HepG2 (cell line): ENCODE results near the gene MCAT. TPM values are rescaled to one million over a fixed set of nuclear protein-coding genes. Genes with fewer than 3 reads are reported as not detected.
A peak's percentile ranks its signal among the peaks of the same experiment; 100 is the strongest.

Source experiments
- ARID2 ChIP-seq: sonication (generic); formaldehyde crosslinking; IDR thresholded peaks from 2 replicates; pipeline ENCODE4 v1.8.1; 2022; ENCODE audit warnings: mild to moderate bottlenecking, missing genetic modification reagents, borderline replicate concordance
- CBX5 ChIP-seq: sonication (generic); formaldehyde crosslinking; IDR thresholded peaks from 2 replicates; pipeline ENCODE4 v1.4.0; 2020; ENCODE audit warnings: missing genetic modification reagents, borderline replicate concordance
- GTF2F1 ChIP-seq: fragments of 150-350 bp; IDR thresholded peaks from 2 replicates; pipeline ENCODE4 v1.6.1; 2014; ENCODE audit warnings: low read length
- HIVEP1 ChIP-seq: sonication (generic); formaldehyde crosslinking; IDR thresholded peaks from 2 replicates; pipeline ENCODE4 v1.4.0; 2020; ENCODE audit warnings: mild to moderate bottlenecking, missing genetic modification reagents
- HOXA3 ChIP-seq: sonication (generic); formaldehyde crosslinking; IDR thresholded peaks from 2 replicates; pipeline ENCODE4 v1.5.0; 2020; ENCODE audit warnings: missing genetic modification reagents
- KLF9 ChIP-seq: IDR thresholded peaks from 2 replicates; pipeline ENCODE4 v1.6.1; 2016; ENCODE audit warnings: low read depth
- NBN ChIP-seq: fragments of 450-650 bp; conservative IDR thresholded peaks from 2 replicates; pipeline ENCODE4 v1.6.1; 2017
- RXRA ChIP-seq: sonication (generic); formaldehyde crosslinking; IDR thresholded peaks from 2 replicates; pipeline ENCODE4 v1.5.1; 2020; ENCODE audit warnings: missing genetic modification reagents
- SALL2 ChIP-seq: sonication (generic); formaldehyde crosslinking; IDR thresholded peaks from 2 replicates; pipeline ENCODE4 v1.8.1; 2023; ENCODE audit warnings: mild to moderate bottlenecking, missing genetic modification reagents, inconsistent platforms
- TFE3 ChIP-seq: IDR thresholded peaks from 2 replicates; pipeline ENCODE4 v1.6.1; 2016
- TRIM24 ChIP-seq: sonication (generic); formaldehyde crosslinking; IDR thresholded peaks from 2 replicates; pipeline ENCODE4 v1.8.0; 2022; ENCODE audit warnings: mild to moderate bottlenecking, missing genetic modification reagents
- XRCC5 ChIP-seq: fragments of 200-400 bp; formaldehyde crosslinking; optimal IDR thresholded peaks from 2 replicates; pipeline ENCODE3; 2017; ENCODE audit warnings: mild to moderate bottlenecking, low read length
- ZBTB26 ChIP-seq: IDR thresholded peaks from 2 replicates; pipeline ENCODE4 v1.6.1; 2016; ENCODE audit warnings: missing compliant biosample characterization, missing genetic modification reagents, borderline replicate concordance
- ZNF343 ChIP-seq: sonication (generic); formaldehyde crosslinking; IDR thresholded peaks from 2 replicates; pipeline ENCODE4 v1.4.0; 2020; ENCODE audit warnings: mild to moderate bottlenecking, missing genetic modification reagents
- ZNF577 ChIP-seq: sonication (generic); formaldehyde crosslinking; IDR thresholded peaks from 2 replicates; pipeline ENCODE4 v1.4.0; 2020; ENCODE audit warnings: mild to moderate bottlenecking, low read depth, missing genetic modification reagents, borderline replicate concordance
- ZNF639 ChIP-seq: conservative IDR thresholded peaks from 2 replicates; pipeline ENCODE4 v1.6.1; 2018; ENCODE audit warnings: missing genetic modification reagents
- ZNF788 ChIP-seq: sonication (generic); formaldehyde crosslinking; IDR thresholded peaks from 2 replicates; pipeline ENCODE4 v1.5.0; 2020; ENCODE audit warnings: mild to moderate bottlenecking, missing genetic modification reagents, borderline replicate concordance
- ZZZ3 ChIP-seq: sonication (generic); formaldehyde crosslinking; IDR thresholded peaks from 2 replicates; pipeline ENCODE4 v1.4.0; 2020; ENCODE audit warnings: missing genetic modification reagents, mild to moderate bottlenecking, borderline replicate concordance
- polyA plus RNA-seq, 8 experiments: library from polyadenylated mRNA; depleted of rRNA in 3 of 8; stranded (reverse) in 7 of 8; unstranded in 1 of 8; fragments of >200 nt; fragmentation: Illumina TruSeq in 4 of 8; extraction: Trizol in 4 of 8; gene quantifications; 2 replicates each; pipeline versions ENCODE4 v1.2.1 to v1.2.3, GENCODE V29; 2011 to 2016; ENCODE audit warnings: low read depth in 4 of 8, missing spikeins in 1 of 8, mixed read lengths in 1 of 8; ENCODE audit not compliant: insufficient read depth in 1 of 8
- total RNA-seq, 5 experiments: library from RNA; depleted of rRNA; stranded (reverse); fragments of >200 nt; fragmentation: Illumina TruSeq; extraction: Trizol; gene quantifications; 2 replicates each; pipeline ENCODE4 v1.2.3, GENCODE V29; 2016; ENCODE audit warnings: low read depth in 1 of 5
- TF ChIP-seq, protein P1 (sequence below): sonication (generic); formaldehyde crosslinking; IDR thresholded peaks from 2 replicates; pipeline ENCODE4 v1.4.0; 2020; ENCODE audit warnings: mild to moderate bottlenecking, missing genetic modification reagents, borderline replicate concordance
- TF ChIP-seq, protein P2 (sequence below), 2 experiments: fragments of 450-650 bp in 1 of 2; sonication (generic) in 1 of 2; formaldehyde crosslinking; IDR thresholded peaks; 2 replicates each; pipeline versions ENCODE4 v1.5.0 to v1.8.0; 2020 to 2022; ENCODE audit warnings: mild to moderate bottlenecking in 1 of 2, missing genetic modification reagents in 1 of 2
- TF ChIP-seq, protein P3 (sequence below): sonication (generic); formaldehyde crosslinking; IDR thresholded peaks from 2 replicates; pipeline ENCODE4 v1.9.0; 2022; ENCODE audit warnings: low read depth, missing genetic modification reagents

The MCAT gene
- total and polyA plus RNA-seq, 2 of the 13 experiments (the other 11 are each of a cell fraction or from before 2014, with no cell fraction given) = 9.3 to 16.7 TPM

DNA sequence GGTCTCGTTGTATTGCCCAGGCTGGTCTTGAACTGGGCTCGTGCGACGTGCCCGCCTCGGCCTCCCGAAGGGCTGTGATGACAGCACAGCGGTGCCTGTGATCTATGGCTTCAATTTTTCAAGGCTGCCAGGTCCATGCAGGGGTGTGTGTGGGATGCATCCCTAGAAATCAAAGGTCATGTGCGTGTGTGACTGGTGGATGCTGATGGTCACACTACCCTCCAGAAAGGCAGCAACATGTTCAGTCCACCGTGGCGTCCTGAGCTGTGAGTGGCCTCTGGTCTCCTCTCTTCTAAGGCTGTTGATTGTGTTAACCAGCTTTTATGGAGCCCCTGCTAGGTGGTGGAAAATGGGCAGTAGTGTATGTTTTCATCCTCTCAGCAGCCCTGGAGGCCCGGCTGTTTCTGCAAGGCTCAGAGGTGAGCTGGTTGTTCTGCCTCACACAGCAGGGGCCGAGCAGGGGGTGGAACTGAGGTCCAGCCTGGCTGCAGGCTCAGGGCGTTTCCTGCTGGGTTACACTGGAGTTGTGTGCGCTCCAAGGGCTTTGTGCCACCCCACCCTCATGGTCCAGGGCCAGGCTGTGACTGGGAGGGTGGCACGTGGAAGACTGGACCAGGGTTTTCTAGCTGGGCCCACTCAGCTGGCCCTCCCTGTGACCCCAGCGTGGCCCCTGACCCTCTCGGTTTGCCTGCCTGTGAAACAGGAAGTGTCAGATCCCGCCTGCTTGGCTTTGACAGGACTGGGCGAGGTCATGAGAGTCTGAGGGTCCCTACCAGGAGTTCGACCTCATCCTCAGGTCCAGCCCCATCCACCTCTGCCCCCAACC lies 25.0 kb downstream of the MCAT start (continued):
- TF ChIP-seq, protein P1, sequence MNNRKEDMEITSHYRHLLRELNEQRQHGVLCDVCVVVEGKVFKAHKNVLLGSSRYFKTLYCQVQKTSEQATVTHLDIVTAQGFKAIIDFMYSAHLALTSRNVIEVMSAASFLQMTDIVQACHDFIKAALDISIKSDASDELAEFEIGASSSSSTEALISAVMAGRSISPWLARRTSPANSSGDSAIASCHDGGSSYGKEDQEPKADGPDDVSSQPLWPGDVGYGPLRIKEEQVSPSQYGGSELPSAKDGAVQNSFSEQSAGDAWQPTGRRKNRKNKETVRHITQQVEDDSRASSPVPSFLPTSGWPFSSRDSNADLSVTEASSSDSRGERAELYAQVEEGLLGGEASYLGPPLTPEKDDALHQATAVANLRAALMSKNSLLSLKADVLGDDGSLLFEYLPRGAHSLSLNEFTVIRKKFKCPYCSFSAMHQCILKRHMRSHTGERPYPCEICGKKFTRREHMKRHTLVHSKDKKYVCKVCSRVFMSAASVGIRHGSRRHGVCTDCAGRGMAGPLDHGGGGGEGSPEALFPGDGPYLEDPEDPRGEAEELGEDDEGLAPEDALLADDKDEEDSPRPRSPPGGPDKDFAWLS (CRISPR knock-in tag) = no peak
- TF ChIP-seq KLF9 (CRISPR knock-in tag) = no peak
- no peak; the same call in 1 of the 2 replicates for TF ChIP-seq ZNF788 (CRISPR knock-in tag)
- TF ChIP-seq TFE3 (CRISPR knock-in tag) = no peak
- no peak for TF ChIP-seq ZZZ3 (CRISPR knock-in tag)
- TF ChIP-seq, protein P2, sequence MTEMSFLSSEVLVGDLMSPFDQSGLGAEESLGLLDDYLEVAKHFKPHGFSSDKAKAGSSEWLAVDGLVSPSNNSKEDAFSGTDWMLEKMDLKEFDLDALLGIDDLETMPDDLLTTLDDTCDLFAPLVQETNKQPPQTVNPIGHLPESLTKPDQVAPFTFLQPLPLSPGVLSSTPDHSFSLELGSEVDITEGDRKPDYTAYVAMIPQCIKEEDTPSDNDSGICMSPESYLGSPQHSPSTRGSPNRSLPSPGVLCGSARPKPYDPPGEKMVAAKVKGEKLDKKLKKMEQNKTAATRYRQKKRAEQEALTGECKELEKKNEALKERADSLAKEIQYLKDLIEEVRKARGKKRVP (CRISPR knock-in tag; IDR thresholded peaks at IDR 0.05) = no peak
- 0 out of 2 replicates have a peak, but pooled peaks have one; percentile 19 for TF ChIP-seq HIVEP1 (CRISPR knock-in tag)
- no peak for TF ChIP-seq ZBTB26 (CRISPR knock-in tag)
- 0 out of 2 replicates have a peak, but pooled peaks have one; percentile 46 for TF ChIP-seq ZNF343 (CRISPR knock-in tag)
- TF ChIP-seq SALL2 = no peak
- no peak for TF ChIP-seq ZNF577 (CRISPR knock-in tag)
- no peak for TF ChIP-seq TRIM24 (CRISPR knock-in tag)
- TF ChIP-seq CBX5 = no peak
- TF ChIP-seq, protein P3, sequence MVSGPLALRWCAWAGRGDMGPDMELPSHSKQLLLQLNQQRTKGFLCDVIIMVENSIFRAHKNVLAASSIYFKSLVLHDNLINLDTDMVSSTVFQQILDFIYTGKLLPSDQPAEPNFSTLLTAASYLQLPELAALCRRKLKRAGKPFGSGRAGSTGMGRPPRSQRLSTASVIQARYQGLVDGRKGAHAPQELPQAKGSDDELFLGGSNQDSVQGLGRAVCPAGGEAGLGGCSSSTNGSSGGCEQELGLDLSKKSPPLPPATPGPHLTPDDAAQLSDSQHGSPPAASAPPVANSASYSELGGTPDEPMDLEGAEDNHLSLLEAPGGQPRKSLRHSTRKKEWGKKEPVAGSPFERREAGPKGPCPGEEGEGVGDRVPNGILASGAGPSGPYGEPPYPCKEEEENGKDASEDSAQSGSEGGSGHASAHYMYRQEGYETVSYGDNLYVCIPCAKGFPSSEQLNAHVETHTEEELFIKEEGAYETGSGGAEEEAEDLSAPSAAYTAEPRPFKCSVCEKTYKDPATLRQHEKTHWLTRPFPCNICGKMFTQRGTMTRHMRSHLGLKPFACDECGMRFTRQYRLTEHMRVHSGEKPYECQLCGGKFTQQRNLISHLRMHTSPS (CRISPR knock-in tag) = no peak
- TF ChIP-seq HOXA3 (CRISPR knock-in tag) = no peak
- no peak for TF ChIP-seq XRCC5
- TF ChIP-seq NBN = no peak
- no peak for TF ChIP-seq RXRA
- TF ChIP-seq GTF2F1 = no peak
- TF ChIP-seq ZNF639 (CRISPR knock-in tag) = no peak
- no peak for TF ChIP-seq ARID2 (CRISPR knock-in tag)
